Neural crest cell (in vitro differentiated cells): ENCODE data around the gene PFN1. TPM values are rescaled to one million over a fixed set of nuclear protein-coding genes. Genes with fewer than 3 reads are reported as not detected.

Experiments
- DNase-seq: peaks from one replicate; pipeline ENCODE4 v3.0.0; 2021; ENCODE audit warnings: low read depth, mixed read lengths, low spot score
- H3K27ac Mint-ChIP-seq: one replicate; pipeline ENCODE4 v1.8.0; 2021; ENCODE audit warnings: mild to moderate bottlenecking, mixed read lengths; ENCODE audit not compliant: unreplicated experiment
- H3K27me3 Mint-ChIP-seq: 2 replicates; pipeline ENCODE4 v1.8.0; 2021; ENCODE audit warnings: low read depth, mild to moderate bottlenecking, mixed read lengths
- H3K36me3 Mint-ChIP-seq: 2 replicates; pipeline ENCODE4 v1.8.0; 2021; ENCODE audit warnings: low read depth, mild to moderate bottlenecking, mixed read lengths
- H3K4me1 Mint-ChIP-seq: 2 replicates; pipeline ENCODE4 v1.8.0; 2021; ENCODE audit warnings: mixed read lengths
- H3K4me3 Mint-ChIP-seq: one replicate; pipeline ENCODE4 v1.8.0; 2021; ENCODE audit warnings: mild to moderate bottlenecking, mixed read lengths
- H3K9me3 Mint-ChIP-seq: 2 replicates; pipeline ENCODE4 v1.8.0; 2021; ENCODE audit warnings: mixed read lengths
- total RNA-seq: library from RNA; stranded (reverse); gene quantifications from 2 replicates; pipeline ENCODE4 v1.2.1, GENCODE V29; 2021
- TF ChIP-seq, protein P1 (sequence below): fragments of 200-600 bp; sonication (generic); conservative IDR thresholded peaks from 2 replicates; pipeline ENCODE4 v1.5.0; 2021; ENCODE audit warnings: antibody characterized with exemption, mild to moderate bottlenecking

The PFN1 gene
- total RNA-seq, 1 donor from 2014 or later: 630 TPM

DNA sequence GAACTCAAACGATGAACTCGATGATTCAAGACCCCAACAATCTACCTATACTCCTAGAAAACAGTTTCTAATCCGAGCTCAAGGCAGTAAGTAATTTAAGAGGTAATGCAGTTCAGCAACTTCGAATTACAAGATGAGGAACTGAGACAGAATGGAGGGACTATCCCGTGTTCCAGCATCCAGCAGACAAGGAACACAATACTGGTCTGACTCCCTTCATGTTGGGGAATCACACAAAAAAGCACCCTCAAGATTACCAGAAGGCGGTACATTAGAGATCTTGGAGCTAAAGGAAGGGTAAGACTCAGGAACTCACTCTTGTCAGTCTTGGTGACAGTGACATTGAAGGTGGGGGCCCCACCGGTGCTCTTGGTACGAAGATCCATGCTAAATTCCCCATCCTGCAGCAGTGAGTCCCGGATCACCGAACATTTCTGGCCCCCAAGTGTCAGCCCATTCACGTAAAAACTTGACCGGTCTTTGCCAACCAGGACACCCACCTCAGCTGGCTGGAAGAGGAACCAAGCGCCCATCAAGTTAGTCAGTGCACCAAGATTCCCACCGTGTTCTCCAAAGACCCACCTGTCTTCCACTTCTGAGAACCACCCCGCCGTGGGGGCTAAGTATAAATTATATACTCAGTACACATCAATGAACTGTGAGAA is 1.9 kb downstream of the PFN1 start:
- peaks cover 56% of the 10 kb centered on the region for H3K4me1 Mint-ChIP-seq
- DNase-seq: no peak
- no peaks in the 10 kb centered on the region for H3K9me3 Mint-ChIP-seq
- peaks cover 7% of the 10 kb centered on the region for H3K27me3 Mint-ChIP-seq
- H3K36me3 Mint-ChIP-seq: peaks cover 17% of the 10 kb centered on the region
- H3K27ac Mint-ChIP-seq: peak overlapping the region; percentile 67
- peak overlapping the region; percentile 96 for H3K4me3 Mint-ChIP-seq
- TF ChIP-seq, protein P1, sequence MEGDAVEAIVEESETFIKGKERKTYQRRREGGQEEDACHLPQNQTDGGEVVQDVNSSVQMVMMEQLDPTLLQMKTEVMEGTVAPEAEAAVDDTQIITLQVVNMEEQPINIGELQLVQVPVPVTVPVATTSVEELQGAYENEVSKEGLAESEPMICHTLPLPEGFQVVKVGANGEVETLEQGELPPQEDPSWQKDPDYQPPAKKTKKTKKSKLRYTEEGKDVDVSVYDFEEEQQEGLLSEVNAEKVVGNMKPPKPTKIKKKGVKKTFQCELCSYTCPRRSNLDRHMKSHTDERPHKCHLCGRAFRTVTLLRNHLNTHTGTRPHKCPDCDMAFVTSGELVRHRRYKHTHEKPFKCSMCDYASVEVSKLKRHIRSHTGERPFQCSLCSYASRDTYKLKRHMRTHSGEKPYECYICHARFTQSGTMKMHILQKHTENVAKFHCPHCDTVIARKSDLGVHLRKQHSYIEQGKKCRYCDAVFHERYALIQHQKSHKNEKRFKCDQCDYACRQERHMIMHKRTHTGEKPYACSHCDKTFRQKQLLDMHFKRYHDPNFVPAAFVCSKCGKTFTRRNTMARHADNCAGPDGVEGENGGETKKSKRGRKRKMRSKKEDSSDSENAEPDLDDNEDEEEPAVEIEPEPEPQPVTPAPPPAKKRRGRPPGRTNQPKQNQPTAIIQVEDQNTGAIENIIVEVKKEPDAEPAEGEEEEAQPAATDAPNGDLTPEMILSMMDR: no peak

DNA sequence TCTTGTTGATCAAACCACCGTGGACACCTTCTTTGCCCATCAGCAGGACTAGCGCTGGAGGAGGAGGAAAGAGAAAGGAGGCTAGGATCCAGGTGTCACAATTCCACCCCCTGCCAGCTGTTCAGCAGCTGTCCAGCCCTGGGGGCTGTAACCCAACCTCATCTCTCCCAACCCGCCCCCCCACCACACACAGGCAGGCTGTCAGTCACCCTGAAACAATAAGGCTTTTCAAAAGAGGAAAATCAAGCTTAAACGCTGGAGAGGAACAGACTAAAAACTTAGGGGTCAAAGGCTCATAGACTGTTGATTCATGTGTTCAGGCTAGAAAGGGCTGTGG is 2.4 kb downstream of the PFN1 start:
- peak overlapping the region; percentile 96 for H3K4me3 Mint-ChIP-seq
- H3K9me3 Mint-ChIP-seq: no peaks in the 10 kb centered on the region
- H3K27me3 Mint-ChIP-seq: peaks cover 7% of the 10 kb centered on the region
- H3K27ac Mint-ChIP-seq: peak overlapping the region; percentile 62
- TF ChIP-seq, protein P1: no peak
- H3K4me1 Mint-ChIP-seq: peaks cover 56% of the 10 kb centered on the region
- peaks cover 17% of the 10 kb centered on the region for H3K36me3 Mint-ChIP-seq
- no peak for DNase-seq

DNA sequence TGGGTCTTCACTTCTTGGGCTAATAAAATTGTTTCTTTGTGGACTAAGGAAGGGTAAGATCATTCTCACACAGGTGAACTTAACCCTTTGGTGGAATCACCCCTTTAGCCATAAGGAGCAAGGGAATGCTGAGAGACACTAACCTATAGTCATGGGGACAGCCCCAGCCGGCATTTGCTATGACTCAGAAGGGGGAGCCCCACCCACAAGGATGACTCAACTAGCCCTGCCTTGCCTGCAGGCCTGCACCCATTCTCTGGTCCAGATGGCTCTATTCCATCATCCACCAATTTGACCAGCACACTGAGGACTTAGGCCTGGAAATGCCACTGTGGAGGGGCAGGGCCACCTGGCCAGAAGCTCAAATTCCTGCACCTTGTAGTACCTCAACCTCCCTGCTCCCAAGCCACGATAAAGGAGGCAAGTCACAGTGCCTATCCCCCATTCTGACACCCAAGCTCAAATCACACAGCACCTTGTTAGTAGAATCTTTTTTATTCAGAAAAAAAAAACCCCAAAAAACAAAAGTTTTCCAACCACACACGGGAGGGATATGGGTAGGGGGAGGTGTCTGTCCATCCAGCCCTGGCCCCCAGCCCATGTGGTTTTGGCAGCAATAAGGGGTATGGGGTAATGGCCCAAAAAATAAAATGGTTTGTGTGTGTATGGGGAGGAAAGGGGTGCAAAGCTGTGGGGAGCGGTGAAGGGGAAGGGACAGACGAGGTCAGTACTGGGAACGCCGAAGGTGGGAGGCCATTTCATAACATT is 3.0 kb downstream of the PFN1 start:
- TF ChIP-seq, protein P1: no peak
- Mint-ChIP-seq H3K27ac (peak overlapping the region; percentile 87), H3K4me1 (peaks cover 53% of the 10 kb centered on the region), H3K9me3 (no peaks in the 10 kb centered on the region), H3K4me3 (peak overlapping the region; percentile 96), H3K36me3 (peaks cover 17% of the 10 kb centered on the region), H3K27me3 (peaks cover 9% of the 10 kb centered on the region)
- DNase-seq: no peak

DNA sequence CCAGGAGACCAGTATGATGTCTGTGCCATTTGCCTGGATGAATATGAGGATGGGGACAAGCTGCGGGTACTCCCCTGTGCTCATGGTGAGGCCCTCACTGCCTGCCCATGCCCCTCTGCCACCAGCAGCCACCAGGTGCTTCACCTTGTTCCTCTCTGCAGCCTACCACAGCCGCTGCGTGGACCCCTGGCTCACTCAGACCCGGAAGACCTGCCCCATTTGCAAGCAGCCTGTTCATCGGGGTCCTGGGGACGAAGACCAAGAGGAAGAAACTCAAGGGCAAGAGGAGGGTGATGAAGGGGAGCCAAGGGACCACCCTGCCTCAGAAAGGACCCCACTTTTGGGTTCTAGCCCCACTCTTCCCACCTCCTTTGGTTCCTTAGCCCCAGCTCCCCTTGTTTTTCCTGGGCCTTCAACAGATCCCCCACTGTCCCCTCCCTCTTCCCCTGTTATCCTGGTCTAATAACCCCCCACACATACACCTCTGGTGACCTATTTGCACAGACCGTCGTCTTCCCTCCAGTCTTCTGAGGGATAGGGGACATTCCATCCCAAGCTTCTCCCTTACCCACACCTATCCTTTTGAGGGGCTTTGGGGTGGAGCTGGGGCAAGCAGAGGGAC is 3.7 kb downstream of the PFN1 start:
- no peak for DNase-seq
- peak overlapping the region; percentile 96 for H3K4me3 Mint-ChIP-seq
- TF ChIP-seq, protein P1: no peak
- H3K9me3 Mint-ChIP-seq: no peaks in the 10 kb centered on the region
- peaks cover 54% of the 10 kb centered on the region for H3K4me1 Mint-ChIP-seq
- no peak overlapping the region for H3K27ac Mint-ChIP-seq
- peaks cover 20% of the 10 kb centered on the region for H3K36me3 Mint-ChIP-seq
- H3K27me3 Mint-ChIP-seq: peaks cover 11% of the 10 kb centered on the region

DNA sequence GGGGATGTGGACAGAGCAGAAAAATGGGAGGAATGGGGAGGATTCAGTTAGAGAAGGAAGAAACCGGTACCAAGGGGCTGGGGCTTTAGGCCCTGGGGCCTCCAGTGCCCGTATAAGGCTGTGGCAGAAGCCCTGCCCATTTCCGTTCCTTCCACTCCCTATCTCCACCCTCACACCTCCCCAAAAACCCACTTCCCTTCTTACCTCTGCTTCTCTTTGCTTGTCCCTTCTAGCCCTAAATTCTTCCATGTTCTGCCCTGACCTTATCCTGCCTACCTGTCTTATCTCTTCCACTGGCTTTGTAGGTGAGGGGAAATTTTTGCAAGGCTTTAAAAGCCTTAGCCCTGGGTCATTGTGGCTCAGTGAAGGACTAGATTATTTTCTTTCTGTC is 4.2 kb downstream of the PFN1 start:
- DNase-seq: no peak
- Mint-ChIP-seq H3K4me1 (peaks cover 57% of the 10 kb centered on the region), H3K4me3 (peak overlapping the region; percentile 96), H3K36me3 (peaks cover 20% of the 10 kb centered on the region), H3K27me3 (peaks cover 11% of the 10 kb centered on the region), H3K9me3 (no peaks in the 10 kb centered on the region), H3K27ac (no peak overlapping the region)
- TF ChIP-seq, protein P1: no peak
